Activated naive CD4-positive, alpha-beta T cell treated with anti-CD3 and anti-CD28 coated beads, Interleukin-2, amount 10 ng/mL, durations not matched to agents 7 days and 5 days (primary cell): Measurements from ENCODE around the gene TECPR1.

Experiments used
- CTCF ChIA-PET: fragments of 350-600 bp; sonication (Branson Sonifier 250); formaldehyde crosslinking; loops from one replicate; lab custom pipeline; 2021; ENCODE audit warnings: antibody characterized with exemption; lab: Charles Lee
- DNase-seq: peaks from one replicate; pipeline ENCODE4 v3.0.0-alpha.2; 2020
- H3K27ac Mint-ChIP-seq: one replicate; pipeline ENCODE4 v1.8.0; 2021; ENCODE audit warnings: mild to moderate bottlenecking, moderate library complexity, mixed read lengths
- H3K27me3 Mint-ChIP-seq: one replicate; pipeline ENCODE4 v1.8.0; 2021; ENCODE audit warnings: mild to moderate bottlenecking, mixed read lengths
- H3K36me3 Mint-ChIP-seq: one replicate; pipeline ENCODE4 v1.8.0; 2021; ENCODE audit warnings: mixed read lengths
- H3K4me1 Mint-ChIP-seq: one replicate; pipeline ENCODE4 v1.8.0; 2021; ENCODE audit warnings: mixed read lengths
- H3K4me3 Mint-ChIP-seq: one replicate; pipeline ENCODE4 v1.8.0; 2021; ENCODE audit warnings: mild to moderate bottlenecking, moderate library complexity, mixed read lengths
- H3K9me3 Mint-ChIP-seq: one replicate; pipeline ENCODE4 v1.8.0; 2021; ENCODE audit warnings: mixed read lengths

Gene TECPR1

GRCh38 chr7:98287486-98287959 lies 35.5 kb upstream of the TECPR1 start:
- Mint-ChIP-seq H3K4me1 (peaks cover 21% of the 10 kb centered on the region), H3K36me3 (peaks cover 16% of the 10 kb centered on the region), H3K4me3 (no peak overlapping the region), H3K27ac (no peak overlapping the region), H3K9me3 (no peaks in the 10 kb centered on the region), H3K27me3 (no peaks in the 10 kb centered on the region)
- no peak for DNase-seq
- CTCF ChIA-PET: no interaction called here

- Mint-ChIP-seq H3K36me3 (peaks cover 13% of the 10 kb centered on the region), H3K27me3 (no peaks in the 10 kb centered on the region), H3K9me3 (no peaks in the 10 kb centered on the region), H3K4me1 (peaks cover 27% of the 10 kb centered on the region), H3K27ac (no peak overlapping the region), H3K4me3 (no peak overlapping the region)
- DNase-seq: no peak
- CTCF ChIA-PET: no interaction called here
These were observed 34.9 kb upstream of the TECPR1 start for GRCh38 chr7:98286701-98287485.

GRCh38 chr7:98286093-98286539 lies 34.1 kb upstream of the TECPR1 start:
- Mint-ChIP-seq H3K9me3 (no peaks in the 10 kb centered on the region), H3K4me1 (peaks cover 27% of the 10 kb centered on the region), H3K4me3 (no peak overlapping the region), H3K27me3 (no peaks in the 10 kb centered on the region), H3K36me3 (peaks cover 13% of the 10 kb centered on the region), H3K27ac (no peak overlapping the region)
- no peak for DNase-seq
- CTCF ChIA-PET: no interaction called here

GRCh38 chr7:98285157-98286092 lies 33.4 kb upstream of the TECPR1 start:
- DNase-seq: no peak
- H3K4me3 Mint-ChIP-seq: no peak overlapping the region
- H3K36me3 Mint-ChIP-seq: peaks cover 11% of the 10 kb centered on the region
- H3K27me3 Mint-ChIP-seq: no peaks in the 10 kb centered on the region
- CTCF ChIA-PET: no interaction called here
- H3K27ac Mint-ChIP-seq: peak overlapping the region; percentile 67
- no peaks in the 10 kb centered on the region for H3K9me3 Mint-ChIP-seq
- H3K4me1 Mint-ChIP-seq: peaks cover 30% of the 10 kb centered on the region

GRCh38 chr7:98284335-98285036 lies 32.5 kb upstream of the TECPR1 start:
- no peak for DNase-seq
- no peak overlapping the region for H3K27ac Mint-ChIP-seq
- H3K27me3 Mint-ChIP-seq: no peaks in the 10 kb centered on the region
- peaks cover 11% of the 10 kb centered on the region for H3K36me3 Mint-ChIP-seq
- CTCF ChIA-PET: no interaction called here
- no peaks in the 10 kb centered on the region for H3K9me3 Mint-ChIP-seq
- peaks cover 30% of the 10 kb centered on the region for H3K4me1 Mint-ChIP-seq
- peak overlapping the region; percentile 39 for H3K4me3 Mint-ChIP-seq

- H3K27ac Mint-ChIP-seq: no peak overlapping the region
- no peak for DNase-seq
- no peaks in the 10 kb centered on the region for H3K27me3 Mint-ChIP-seq
- CTCF ChIA-PET: no interaction called here
- H3K9me3 Mint-ChIP-seq: no peaks in the 10 kb centered on the region
- H3K4me3 Mint-ChIP-seq: peak overlapping the region; percentile 39
- H3K4me1 Mint-ChIP-seq: peaks cover 30% of the 10 kb centered on the region
- H3K36me3 Mint-ChIP-seq: peaks cover 11% of the 10 kb centered on the region
These were observed 31.8 kb upstream of the TECPR1 start for GRCh38 chr7:98283887-98284222.

- Mint-ChIP-seq H3K4me1 (peaks cover 30% of the 10 kb centered on the region), H3K27ac (peak overlapping the region; percentile 33), H3K36me3 (peaks cover 9% of the 10 kb centered on the region), H3K9me3 (no peaks in the 10 kb centered on the region), H3K27me3 (no peaks in the 10 kb centered on the region), H3K4me3 (peak overlapping the region; percentile 82)
- no peak for DNase-seq
- CTCF ChIA-PET: no interaction called here
These were observed 31.3 kb upstream of the TECPR1 start for GRCh38 chr7:98283127-98283886.

GRCh38 chr7:98282703-98283102 lies 30.7 kb upstream of the TECPR1 start:
- Mint-ChIP-seq H3K27ac (peak overlapping the region; percentile 70), H3K27me3 (no peaks in the 10 kb centered on the region), H3K9me3 (no peaks in the 10 kb centered on the region), H3K4me3 (peak overlapping the region; percentile 82), H3K36me3 (peaks cover 9% of the 10 kb centered on the region), H3K4me1 (peaks cover 30% of the 10 kb centered on the region)
- no peak for DNase-seq
- CTCF ChIA-PET: no interaction called here

- CTCF ChIA-PET: no interaction called here
- Mint-ChIP-seq H3K4me1 (peaks cover 30% of the 10 kb centered on the region), H3K4me3 (peak overlapping the region; percentile 82), H3K36me3 (peaks cover 9% of the 10 kb centered on the region), H3K9me3 (no peaks in the 10 kb centered on the region), H3K27ac (peak overlapping the region; percentile 70), H3K27me3 (no peaks in the 10 kb centered on the region)
- DNase-seq: peak; percentile 59
These were observed 29.9 kb upstream of the TECPR1 start for GRCh38 chr7:98281757-98282606.

GRCh38 chr7:98280791-98281756 lies 29.0 kb upstream of the TECPR1 start, which contains the start of gene BRI3:
Gene BRI3, plus strand, starts transcription at chr7:98281686. Its CDS starts 110 bp downstream, at chr7:98281796.
- Mint-ChIP-seq H3K4me1 (peaks cover 30% of the 10 kb centered on the region), H3K36me3 (peaks cover 9% of the 10 kb centered on the region), H3K27me3 (no peaks in the 10 kb centered on the region), H3K9me3 (no peaks in the 10 kb centered on the region), H3K4me3 (peak within 1 kb of the TSS; percentile 82), H3K27ac (peak within 1 kb of the TSS; percentile 88)
- CTCF ChIA-PET: no interaction called here
- peak; percentile 92 for DNase-seq

- CTCF ChIA-PET: no interaction called here
- no peaks in the 10 kb centered on the region for H3K27me3 Mint-ChIP-seq
- no peak for DNase-seq
- peaks cover 30% of the 10 kb centered on the region for H3K4me1 Mint-ChIP-seq
- peak overlapping the region; percentile 77 for H3K4me3 Mint-ChIP-seq
- H3K9me3 Mint-ChIP-seq: no peaks in the 10 kb centered on the region
- peaks cover 9% of the 10 kb centered on the region for H3K36me3 Mint-ChIP-seq
- peak overlapping the region; percentile 88 for H3K27ac Mint-ChIP-seq
These were observed 28.3 kb upstream of the TECPR1 start for GRCh38 chr7:98280296-98280695.

- Mint-ChIP-seq H3K27ac (no peak overlapping the region), H3K4me3 (no peak overlapping the region), H3K9me3 (no peaks in the 10 kb centered on the region), H3K36me3 (peaks cover 8% of the 10 kb centered on the region), H3K4me1 (peaks cover 21% of the 10 kb centered on the region), H3K27me3 (no peaks in the 10 kb centered on the region)
- DNase-seq: no peak
- CTCF ChIA-PET: no interaction called here
These were observed 26.9 kb upstream of the TECPR1 start for GRCh38 chr7:98278936-98279335.
